ENCODE results near the gene ARNT2. TPM values are rescaled to one million over a fixed set of nuclear protein-coding genes. Genes with fewer than 3 reads are reported as not detected.

Gene ARNT2
- total and polyA plus RNA-seq, 10 of the 15 experiments (the other 5 are each of a cell fraction or from before 2014, with no cell fraction given) = 0.07 to 0.49 (median 0.09) TPM; not detected in 6

- no peaks in the 10 kb centered on the region for H3K79me2 ChIP-seq (ENCODE audit: control insufficient read depth, insufficient read depth, low read length)
- ChIA-PET CTCF (interaction anchor here (0.9 to 1.3 kb wide), 2 partner anchors 11 to 377 kb away, joined by 3 to 4 read pairs; no protein-coding TSS in a partner anchor), POLR2A (no interaction called here), RAD21 (ENCODE audit: unreplicated experiment) (no interaction called here), SMC1A (ENCODE audit: uncharacterized antibody, unreplicated experiment) (interaction anchor here (0.6 kb wide), 1 partner anchor 37 kb away, joined by 3 read pairs; no protein-coding TSS in a partner anchor)
- FAIRE-seq (no peak), DNase-seq (ENCODE audit: low read depth, low spot score) (no peak), ATAC-seq (no peak)
- no TSS peak for BruUV-seq (replicated peaks)
- no peak overlapping the region for H3K27ac ChIP-seq (ENCODE audit: control insufficient read depth, insufficient read depth)
- no peak overlapping the region for H3K9ac ChIP-seq (ENCODE audit: control insufficient read depth, insufficient read depth, low read length)
- no peaks in the 10 kb centered on the region for H3K9me3 ChIP-seq (replicated peaks; ENCODE audit: control insufficient read depth, insufficient read depth, low read length)
- H3K36me3 ChIP-seq (ENCODE audit: control insufficient read depth in 2 of 2, insufficient read depth in 2 of 2, low read length in 1 of 2) = no peaks in the 10 kb centered on the region
- WGBS (ENCODE audit: insufficient coverage, insufficient replicate concordance, low lambda C conversion rate, missing lambda C conversion rate) = 24% methylated on average over 3 of the region's 3 CpGs
- H3K4me3 ChIP-seq = no peak overlapping the region
- H2AFZ ChIP-seq (ENCODE audit: control insufficient read depth, low read depth, low read length) = no peak overlapping the region
- H3K27me3 ChIP-seq (replicated peaks in 1 of 2; ENCODE audit: control insufficient read depth in 2 of 2, insufficient read depth in 2 of 2, low read length in 1 of 2) = peaks cover 0 to 7% of the 10 kb centered on the region in 2 experiments; a peak in 3 of 4 replicates
- H3K4me1 ChIP-seq (ENCODE audit: control insufficient read depth, insufficient read depth, low read length) = no peaks in the 10 kb centered on the region
- in situ Hi-C loops (cut with MboI) = no loop called here
- no peak overlapping the region for H3K4me2 ChIP-seq (ENCODE audit: control insufficient read depth, insufficient read depth)
- no peaks in the 10 kb centered on the region for H4K20me1 ChIP-seq (ENCODE audit: control insufficient read depth, insufficient read depth)
- no peak for TF ChIP-seq FOXM1 (IDR thresholded peaks at IDR 0.05; ENCODE audit: low read depth, low read length)
- TF ChIP-seq CREM (IDR thresholded peaks at IDR 0.05; ENCODE audit: low read depth) = no peak
- no peak for TF ChIP-seq POU2F2 (IDR thresholded peaks at IDR 0.05; ENCODE audit: borderline replicate concordance, low read depth, low read length)
- no peak for TF ChIP-seq HDGF (IDR thresholded peaks at IDR 0.05)
- no peak for TF ChIP-seq NR2C1 (IDR thresholded peaks at IDR 0.05)
- intact Hi-C loops (cut with micrococcal nuclease; ENCODE audit: unreplicated experiment) = no loop called here
Observed at GRCh38 chr15:80399508-80399907, 4.7 kb upstream of the ARNT2 start.

GRCh38 chr15:80401456-80401855, 2.7 kb upstream of the ARNT2 start:
- Histone ChIP-seq H2AFZ (ENCODE audit: control insufficient read depth, low read depth, low read length) (no peak overlapping the region), H3K27me3 (replicated peaks in 1 of 2; ENCODE audit: control insufficient read depth in 2 of 2, insufficient read depth in 2 of 2, low read length in 1 of 2) (peaks cover 6 to 18% of the 10 kb centered on the region in 2 experiments), H3K36me3 (ENCODE audit: control insufficient read depth in 2 of 2, insufficient read depth in 2 of 2, low read length in 1 of 2) (no peaks in the 10 kb centered on the region), H4K20me1 (ENCODE audit: control insufficient read depth, insufficient read depth) (no peaks in the 10 kb centered on the region), H3K4me2 (ENCODE audit: control insufficient read depth, insufficient read depth) (no peak overlapping the region), H3K9ac (ENCODE audit: control insufficient read depth, insufficient read depth, low read length) (no peak overlapping the region), H3K4me3 (no peak overlapping the region), H3K27ac (ENCODE audit: control insufficient read depth, insufficient read depth) (no peak overlapping the region), H3K79me2 (ENCODE audit: control insufficient read depth, insufficient read depth, low read length) (no peaks in the 10 kb centered on the region), H3K9me3 (replicated peaks; ENCODE audit: control insufficient read depth, insufficient read depth, low read length) (no peaks in the 10 kb centered on the region; the same call in 2 of the 3 replicates), H3K4me1 (ENCODE audit: control insufficient read depth, insufficient read depth, low read length) (peaks cover 4% of the 10 kb centered on the region)
- in situ Hi-C loops (cut with MboI) = no loop called here
- ChIA-PET SMC1A (ENCODE audit: uncharacterized antibody, unreplicated experiment) (no interaction called here), CTCF (no interaction called here), POLR2A (interaction anchor here (0.7 kb wide), 1 partner anchor 248 kb away, joined by 4 read pairs; no protein-coding TSS in a partner anchor), RAD21 (ENCODE audit: unreplicated experiment) (no interaction called here)
- FAIRE-seq = no peak
- DNase-seq (ENCODE audit: low read depth, low spot score) = no peak
- WGBS (ENCODE audit: insufficient coverage, insufficient replicate concordance, low lambda C conversion rate, missing lambda C conversion rate) = 50% methylated on average over 5 of the region's 5 CpGs
- ATAC-seq = no peak
- no TSS peak for BruUV-seq (replicated peaks)
- intact Hi-C loops (cut with micrococcal nuclease; ENCODE audit: unreplicated experiment) = no loop called here
- TF ChIP-seq PAX8 (IDR thresholded peaks at IDR 0.05) (no peak), ZNF592 (IDR thresholded peaks at IDR 0.05) (no peak), ETV6 (conservative IDR thresholded peaks at IDR 0.05 in 1 of 2, IDR thresholded peaks at IDR 0.05 in 1 of 2; ENCODE audit: borderline replicate concordance in 1 of 2, low read depth in 1 of 2) (no peak), CTCF (IDR thresholded peaks at IDR 0.05 in 2 of 3, conservative IDR thresholded peaks at IDR 0.05 in 1 of 3; ENCODE audit: control insufficient read depth in 2 of 3, extremely low read depth in 1 of 3, insufficient read depth in 1 of 3, low read depth in 3 of 3, low read length in 3 of 3) (no peak), ELK1 (IDR thresholded peaks at IDR 0.05; ENCODE audit: low read depth, low read length) (no peak), YY1 (IDR thresholded peaks at IDR 0.05; ENCODE audit: low read depth, low read length) (no peak)

All from GM12878 (cell line).